ENCODE measurements around the gene RABL6.
"Not testable (repeated sequence)": the region's sequence is repeated elsewhere in the genome, so short reads cannot be mapped to it uniquely, and the experiment has no call there.

RABL6 gene

DNA sequence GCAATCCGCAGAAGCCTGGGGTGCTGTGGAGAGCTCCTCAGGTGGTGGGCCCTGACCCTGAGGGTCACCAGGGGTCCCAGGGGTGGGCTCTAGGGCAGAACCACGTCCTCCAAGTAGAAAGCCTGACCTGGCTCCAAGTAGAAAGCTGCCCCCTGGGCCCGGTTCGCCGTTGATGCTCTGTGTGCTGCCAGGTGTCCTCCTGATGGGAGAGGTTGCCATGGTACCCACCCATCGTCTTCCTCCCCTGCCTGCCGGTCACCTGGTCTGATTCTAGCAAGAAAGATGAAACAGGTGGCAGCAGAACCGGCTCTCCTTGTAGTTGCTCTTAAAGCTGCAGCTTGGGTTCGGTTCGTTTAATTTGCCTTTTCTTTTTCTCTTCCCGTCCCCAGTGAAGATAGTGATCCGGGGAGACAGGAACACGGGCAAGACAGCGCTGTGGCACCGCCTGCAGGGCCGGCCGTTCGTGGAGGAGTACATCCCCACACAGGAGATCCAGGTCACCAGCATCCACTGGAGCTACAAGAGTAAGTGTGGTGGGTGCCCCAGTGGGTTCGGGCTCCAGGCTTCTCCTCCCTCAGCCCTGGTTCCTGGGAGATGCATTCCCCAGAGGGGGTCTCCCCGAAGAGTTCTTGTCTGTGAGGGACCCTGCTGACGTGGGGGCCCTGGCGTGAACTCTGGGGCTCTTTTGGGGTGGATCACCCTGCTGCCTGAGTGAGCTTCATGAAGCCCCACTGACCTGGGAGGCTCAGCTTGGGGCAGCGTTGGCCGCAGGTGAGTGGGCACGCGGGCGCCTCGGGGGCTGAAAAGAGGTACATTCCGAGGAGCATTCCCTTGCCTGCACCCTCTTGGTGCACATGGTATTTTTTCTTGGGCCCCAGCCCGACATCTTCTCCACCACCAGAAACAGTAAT is 15.6 kb downstream of the RABL6 start:
- no peak for DNase-seq

DNA sequence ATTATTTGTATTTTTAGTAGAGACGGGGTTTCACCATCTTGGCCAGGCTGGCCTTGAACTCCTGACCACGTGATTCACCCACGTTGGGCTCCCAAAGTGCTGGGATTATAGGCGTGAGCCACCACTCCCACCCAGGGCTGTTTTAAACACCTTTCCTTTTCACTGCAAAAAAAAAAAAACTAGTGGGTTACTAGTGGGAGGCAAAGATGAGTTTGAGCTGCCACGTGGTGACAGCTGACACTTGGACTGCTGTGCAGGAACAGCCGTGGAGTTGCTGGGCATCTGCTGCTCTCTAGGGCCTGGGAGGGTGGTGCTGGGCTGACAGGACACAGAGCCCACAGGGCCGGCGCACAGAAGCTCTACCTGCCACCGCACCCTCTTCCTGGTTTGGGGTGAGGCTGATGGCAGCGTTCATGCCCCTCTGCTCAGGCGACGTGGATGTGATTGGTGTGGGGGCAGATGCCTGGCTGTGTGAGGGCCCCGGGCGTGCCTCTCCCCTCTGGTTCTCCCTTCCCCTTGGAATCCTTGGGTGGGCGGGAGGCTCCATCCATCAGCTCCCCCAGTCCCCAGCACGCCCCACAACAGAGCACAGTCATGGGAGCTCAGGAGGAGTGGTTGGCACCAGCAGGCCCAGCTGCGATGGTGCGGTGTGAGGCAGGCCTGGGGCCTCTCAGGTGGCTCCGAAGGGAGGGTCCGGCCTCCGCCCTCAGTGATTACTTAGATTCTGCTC is 16.9 kb downstream of the RABL6 start:
- no peak for DNase-seq

DNA sequence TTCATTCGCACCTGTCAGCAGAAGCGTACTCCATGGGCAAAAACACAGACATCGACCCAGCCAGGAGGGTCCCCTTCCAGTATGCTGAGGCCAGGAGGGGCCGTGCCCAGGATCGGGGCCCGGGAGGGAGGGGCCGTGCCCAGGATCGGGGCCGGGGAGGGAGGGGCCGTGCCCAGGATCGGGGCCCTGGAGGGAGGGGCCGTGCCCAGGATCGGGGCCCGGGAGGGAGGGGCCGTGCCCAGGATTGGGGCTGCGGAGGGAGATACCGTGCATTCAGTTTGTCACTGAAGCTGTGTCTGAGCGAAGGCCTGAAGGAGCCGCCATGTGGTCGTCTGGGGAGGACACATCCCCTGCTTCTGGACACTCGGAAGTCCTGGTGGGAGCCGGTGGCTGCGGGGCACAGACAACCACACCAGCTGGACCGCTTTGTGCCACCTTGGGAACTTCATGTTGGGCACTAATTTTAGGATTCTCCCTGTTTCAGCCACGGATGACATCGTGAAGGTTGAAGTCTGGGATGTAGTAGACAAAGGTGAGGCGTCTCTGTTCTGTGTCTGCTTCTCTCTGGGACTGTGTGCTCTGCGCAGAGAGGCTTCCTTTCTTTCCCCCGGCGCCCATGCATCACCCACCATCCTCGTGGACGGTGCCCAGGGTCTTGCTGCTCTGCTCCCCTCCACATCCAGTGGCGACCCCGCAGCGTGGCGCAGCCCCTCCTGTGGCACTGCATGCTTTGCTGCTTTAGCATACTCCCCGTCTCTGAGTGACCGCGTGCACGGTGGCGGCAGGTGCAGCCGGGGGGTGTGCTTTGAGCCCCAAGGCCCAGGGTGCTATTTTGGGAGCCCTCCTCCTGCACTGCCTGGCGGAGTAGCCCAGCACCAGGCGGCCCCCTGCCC is 17.8 kb downstream of the RABL6 start:
- DNase-seq, result no peak

DNA sequence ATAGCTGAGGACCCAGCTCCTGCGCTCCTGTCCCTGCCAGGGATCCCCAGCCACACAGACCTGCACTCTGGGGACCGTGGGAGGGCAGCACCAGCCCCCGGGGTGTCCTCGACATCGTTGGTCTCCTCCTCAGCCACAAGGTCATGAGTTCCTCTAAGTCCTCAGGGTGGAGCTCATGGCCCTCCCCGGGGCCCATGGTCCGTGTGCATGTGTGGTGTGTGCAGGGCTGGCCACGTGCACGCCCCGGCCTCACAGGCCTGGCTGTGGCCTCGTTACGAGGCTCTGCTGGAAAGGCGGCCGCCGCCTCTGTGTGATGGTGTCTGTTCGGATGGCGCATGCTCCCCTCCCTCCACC is 18.4 kb downstream of the RABL6 start:
- no peak for DNase-seq

DNA sequence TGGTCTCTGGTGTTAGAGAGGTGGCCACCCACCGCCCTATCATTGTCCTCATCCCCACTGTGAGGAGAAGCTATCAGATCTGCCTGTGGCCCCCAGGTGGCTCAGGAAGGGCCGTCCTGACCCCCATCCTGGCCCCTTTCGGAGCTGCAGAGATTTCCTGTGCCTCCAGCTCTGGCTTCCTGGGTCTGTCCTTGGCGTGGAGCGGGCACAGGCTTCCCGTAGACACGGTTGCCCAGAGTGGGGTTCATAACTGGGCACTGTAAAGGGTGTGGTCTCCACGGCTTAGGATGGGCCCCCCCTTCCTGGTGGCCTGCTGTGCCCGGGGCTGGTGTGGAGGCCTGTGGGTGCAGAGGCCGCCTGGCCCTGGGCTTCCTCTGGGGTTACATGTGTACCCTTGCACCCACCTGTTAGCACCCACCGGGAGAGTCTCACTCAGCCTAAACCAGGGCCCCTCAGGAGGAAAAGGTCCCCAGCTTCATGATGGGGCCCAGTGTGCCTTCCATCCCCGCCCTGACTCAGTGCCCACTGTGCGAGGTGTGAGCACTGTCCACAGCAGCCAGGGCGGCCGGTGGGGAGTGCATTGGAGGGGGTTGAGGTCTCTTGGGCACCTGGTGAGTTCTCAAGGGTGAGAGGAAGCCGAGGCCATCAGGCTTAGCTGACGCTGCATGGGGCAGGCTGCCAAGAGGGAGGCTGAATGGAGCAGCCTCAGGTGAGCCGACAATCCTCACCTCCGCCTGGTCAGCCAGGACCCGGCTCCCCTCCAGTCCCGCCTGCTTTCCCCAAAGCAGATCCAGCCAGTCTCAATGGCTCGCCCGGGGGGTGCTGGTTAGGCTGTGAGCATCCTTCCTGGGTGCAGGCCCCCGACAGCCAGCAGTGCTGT is 19.2 kb downstream of the RABL6 start:
- DNase-seq, result no peak

DNA sequence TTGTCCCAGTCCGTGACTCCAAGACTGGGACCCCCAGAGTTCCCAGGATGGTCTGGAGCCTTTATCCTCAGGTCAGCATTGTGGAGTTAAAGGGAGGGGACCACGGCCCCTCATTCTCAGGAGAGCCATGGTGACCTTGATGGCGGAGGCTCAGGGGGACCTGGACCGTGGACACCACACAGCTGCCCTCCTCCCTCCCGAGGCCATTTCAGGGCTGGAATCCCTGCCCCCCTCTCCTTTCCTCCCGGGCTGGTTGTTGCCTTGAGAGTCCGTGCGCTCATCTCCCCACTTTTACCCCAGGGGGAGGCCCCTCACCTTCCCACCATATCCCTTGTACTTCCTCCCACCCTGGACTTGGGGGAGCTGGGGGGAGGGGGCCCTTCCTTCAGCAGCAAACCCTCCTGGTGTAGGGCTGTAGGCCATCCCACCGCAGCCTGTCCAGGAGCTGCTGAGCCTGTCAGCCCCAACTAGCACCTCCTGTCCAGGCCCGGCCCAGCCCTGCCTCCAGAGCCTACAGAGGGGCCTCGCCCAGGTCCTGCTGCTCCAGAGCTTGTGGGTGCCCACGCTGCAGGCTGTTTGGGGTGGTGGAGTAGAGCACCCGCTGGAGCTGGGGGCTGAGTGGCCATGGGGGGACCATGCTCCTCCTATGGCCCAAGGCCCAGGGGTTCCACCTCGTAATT is 20.2 kb downstream of the RABL6 start:
- no peak for DNase-seq

DNA sequence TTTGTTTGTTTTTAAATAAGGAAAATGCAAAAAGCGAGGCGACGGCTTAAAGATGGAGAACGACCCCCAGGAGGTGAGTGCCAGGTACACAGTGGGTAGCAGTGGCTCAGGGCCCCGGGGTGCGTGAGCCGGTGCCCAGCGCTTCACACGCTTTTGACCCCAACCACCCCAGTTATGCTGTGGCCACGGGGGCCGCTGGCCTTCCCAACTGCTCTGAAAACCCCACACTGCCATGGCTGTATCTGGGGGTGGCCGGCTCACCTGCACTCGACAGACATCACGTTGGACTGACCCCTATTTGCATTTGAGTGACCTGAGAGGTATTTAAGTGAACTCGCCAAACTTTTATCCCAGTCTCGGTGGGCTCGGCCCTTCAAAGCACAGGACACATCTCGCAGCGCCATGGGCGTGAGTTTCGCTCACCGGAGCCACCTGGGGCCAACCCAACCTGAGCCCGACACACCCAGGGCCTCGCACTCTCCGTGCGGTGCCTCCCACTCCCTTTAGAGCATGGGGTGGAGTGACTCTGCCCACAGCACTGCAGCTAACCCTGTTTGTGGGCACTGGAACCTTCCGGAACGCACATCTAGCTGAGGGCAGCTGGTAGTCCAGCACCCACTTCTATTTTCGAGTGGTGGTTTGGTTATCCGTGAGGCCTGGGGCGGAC is 20.9 kb downstream of the RABL6 start:
- no peak for DNase-seq

DNA sequence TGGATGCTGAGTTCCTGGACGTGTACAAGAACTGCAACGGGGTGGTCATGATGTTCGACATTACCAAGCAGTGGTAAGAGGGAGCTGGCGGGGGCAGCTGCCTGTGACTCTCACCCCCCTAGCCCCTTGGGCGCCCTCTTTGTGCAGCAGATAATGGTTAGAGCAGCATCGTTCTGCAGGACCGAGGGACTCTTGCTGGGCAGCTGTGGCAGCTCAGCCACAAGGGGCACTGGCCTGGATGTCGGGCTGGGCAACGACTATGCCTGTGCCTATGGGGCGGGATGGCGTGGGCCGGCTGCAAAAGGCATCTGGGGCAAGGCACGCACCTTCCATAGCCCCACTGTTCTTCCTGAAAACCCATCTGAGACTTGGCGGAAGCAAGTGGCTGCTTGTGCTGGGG is 21.7 kb downstream of the RABL6 start:
- DNase-seq, result no peak

DNA sequence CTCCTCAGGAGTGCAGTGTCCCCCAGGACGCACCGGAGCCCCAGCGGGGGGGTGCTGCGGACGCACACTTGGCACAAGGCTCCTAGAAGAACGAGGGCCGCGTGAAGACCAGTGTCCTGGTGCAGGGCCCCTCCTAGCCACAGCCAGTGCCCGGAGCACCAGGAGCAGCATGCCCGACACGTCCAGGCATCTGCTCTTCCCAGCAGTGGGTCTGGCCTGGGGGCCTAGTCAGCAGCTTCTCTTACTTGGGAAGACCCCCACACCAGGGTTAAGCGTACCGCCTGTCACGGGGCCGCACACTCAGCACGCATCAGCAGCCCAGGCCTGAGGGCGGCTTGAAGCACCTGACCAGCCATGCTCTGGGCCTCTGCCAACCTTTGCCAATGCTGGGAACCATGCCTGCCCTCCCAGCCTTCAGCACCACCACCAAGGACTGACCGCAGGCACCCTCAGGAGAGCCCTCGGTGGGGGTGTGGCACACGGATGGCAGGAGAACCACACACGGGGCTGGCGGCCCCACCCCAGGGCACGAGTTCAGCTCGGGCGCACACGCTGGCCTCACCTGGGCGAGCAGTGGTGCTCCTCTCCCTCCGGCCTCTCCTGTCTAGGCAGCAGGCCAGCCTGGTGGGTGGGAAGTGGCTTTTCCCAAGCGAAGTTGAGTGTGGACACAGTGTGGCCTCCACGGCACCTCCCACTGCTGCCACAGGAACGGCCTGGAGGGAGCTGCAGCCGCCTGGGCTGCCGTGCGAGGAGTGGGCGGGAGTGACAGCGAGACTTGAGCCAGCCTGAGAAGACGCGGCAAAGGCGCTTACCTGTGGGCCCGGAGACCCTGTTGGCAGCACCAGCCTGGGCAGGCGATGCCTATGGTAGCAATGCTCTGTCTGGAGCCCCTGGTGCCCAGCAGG is 22.5 kb downstream of the RABL6 start:
- DNase-seq, result no peak

DNA sequence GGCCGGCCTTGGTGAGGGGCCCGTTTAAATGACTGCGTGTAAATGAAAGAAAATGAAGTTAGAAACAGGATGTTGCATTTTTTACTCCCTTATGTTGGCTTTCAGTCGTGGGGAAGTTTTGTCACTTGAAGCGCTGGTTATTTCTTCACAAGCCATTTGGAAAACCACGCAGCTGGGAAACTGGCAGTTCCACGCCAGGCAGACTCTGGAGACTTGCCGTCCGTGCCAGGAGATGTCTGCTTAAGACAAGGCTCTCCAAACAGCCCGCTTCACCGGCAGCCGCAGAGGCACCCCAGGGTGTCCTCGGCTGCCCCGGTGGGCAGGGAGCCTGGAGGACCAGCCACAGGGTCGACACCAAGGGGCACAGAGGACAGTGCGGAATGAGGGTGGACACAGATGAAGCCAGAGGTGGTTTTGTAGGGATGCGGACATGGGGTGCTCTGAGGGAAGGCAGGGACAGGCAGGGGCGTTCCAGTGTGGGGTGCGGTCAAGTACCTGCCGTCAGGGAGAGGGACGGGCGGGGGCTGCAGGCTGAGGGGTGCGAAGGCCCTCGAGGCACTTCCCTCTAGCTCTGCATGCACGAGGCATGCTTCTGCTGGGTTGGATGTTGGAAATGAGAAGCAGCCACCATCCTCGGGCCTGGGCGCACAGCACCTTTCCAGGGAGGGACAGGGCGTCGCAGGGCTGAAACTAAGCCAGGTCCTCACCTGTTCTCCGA is 23.4 kb downstream of the RABL6 start:
- DNase-seq, result no peak

DNA sequence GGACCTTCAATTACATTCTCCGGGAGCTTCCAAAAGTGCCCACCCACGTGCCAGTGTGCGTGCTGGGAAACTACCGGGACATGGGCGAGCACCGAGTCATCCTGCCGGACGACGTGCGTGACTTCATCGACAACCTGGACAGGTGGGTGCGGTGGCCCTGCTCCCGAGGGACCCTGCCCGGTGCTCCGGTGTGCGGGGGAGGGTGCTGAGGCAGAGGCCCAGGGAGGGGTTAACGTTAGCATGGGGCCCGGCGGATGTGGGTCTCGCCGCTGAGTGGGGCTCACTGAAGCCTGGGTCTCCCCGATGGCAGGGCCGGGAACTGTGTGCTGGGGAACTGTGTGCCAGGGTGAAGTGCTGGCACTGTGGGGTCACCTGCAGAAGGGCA is 24.0 kb downstream of the RABL6 start:
- no peak for DNase-seq

DNA sequence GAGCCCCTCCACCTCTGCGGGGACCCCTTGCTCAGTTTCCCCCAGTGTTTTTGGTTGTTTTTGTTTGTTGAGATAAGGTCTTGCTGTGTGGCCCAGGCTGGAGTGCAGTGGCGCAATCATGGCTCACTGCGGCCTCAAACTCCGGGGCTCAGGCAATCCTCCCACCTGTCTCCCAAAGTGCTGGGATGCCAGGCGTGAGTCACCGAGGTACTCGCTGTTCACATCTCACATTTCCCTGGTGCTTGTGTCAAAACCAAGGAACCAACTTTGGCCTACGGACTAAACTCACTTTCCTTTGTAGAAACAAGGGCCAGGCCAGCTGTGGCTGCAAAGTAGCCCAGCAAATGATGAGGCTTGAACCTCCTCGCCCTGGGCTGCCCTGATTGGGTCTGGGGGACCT is 24.8 kb downstream of the RABL6 start:
- no peak for DNase-seq

DNA sequence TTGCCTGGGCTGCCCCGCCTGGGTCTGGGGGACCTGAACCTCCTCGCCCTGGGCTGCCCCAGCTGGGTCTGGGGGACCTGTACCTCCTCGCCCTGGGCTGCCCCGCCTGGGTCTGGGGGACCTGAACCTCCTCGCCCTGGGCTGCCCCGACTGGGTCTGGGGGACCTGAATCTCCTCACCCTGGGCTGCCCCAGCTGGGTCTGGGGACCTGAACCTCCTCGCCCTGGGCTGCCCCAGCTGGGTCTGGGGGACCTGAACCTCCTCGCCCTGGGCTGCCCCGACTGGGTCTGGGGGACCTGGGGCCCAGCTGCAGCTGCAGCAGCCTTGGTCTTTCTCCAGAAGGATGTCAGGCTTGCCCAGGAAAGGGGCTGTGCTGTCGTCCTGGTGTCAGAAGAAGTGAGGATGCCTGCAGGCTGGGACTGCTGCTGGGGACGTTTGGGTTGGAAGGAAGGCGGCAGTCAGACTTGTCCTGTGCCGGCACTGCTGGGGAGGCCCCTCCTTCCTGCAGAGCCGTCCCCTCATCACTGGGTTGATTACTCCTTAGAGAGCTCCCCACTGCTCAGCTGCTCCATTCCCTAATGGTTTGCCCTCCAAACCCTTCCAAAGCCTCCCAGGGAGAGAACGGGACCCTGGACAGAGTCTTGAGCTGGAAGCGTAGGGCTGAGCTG is 25.8 kb downstream of the RABL6 start:
- DNase-seq, result not testable (repeated sequence)

DNA sequence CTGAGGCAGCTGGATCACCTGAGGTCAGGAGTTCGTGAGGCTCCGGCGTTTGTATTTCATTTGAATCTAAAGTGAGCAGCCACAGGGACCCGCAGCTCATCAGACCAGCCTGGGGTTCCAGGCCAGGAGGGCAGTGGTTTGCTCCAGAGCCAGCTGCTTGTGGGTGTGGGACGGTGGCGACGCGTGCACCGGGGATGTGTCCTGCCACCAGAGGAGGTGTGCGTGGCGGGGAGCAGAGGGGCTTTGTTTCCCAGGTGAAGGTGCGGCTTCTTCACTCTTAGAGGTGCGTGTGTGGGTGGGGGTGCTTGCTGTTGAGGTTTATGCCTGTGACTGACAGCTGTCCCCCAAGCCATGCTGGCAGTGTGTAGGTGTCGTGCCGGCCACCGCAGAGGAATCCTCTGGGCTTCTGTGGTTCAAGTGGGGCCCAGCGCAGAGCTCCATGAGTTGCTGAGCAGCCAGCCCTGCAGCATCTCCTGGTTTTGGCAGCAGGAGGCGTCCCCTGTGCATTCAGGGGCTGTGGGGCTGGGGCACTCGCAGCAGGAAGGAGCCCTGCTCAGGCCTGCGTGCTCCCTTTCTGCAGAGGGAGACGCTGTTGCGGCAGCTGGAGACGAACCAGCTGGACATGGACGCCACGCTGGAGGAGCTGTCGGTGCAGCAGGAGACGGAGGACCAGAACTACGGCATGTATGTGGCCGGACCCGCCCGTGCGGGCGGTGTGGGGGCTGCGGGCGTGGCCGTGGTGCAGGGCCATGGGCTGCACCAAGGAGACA is 27.6 kb downstream of the RABL6 start:
- no peak for DNase-seq

DNA sequence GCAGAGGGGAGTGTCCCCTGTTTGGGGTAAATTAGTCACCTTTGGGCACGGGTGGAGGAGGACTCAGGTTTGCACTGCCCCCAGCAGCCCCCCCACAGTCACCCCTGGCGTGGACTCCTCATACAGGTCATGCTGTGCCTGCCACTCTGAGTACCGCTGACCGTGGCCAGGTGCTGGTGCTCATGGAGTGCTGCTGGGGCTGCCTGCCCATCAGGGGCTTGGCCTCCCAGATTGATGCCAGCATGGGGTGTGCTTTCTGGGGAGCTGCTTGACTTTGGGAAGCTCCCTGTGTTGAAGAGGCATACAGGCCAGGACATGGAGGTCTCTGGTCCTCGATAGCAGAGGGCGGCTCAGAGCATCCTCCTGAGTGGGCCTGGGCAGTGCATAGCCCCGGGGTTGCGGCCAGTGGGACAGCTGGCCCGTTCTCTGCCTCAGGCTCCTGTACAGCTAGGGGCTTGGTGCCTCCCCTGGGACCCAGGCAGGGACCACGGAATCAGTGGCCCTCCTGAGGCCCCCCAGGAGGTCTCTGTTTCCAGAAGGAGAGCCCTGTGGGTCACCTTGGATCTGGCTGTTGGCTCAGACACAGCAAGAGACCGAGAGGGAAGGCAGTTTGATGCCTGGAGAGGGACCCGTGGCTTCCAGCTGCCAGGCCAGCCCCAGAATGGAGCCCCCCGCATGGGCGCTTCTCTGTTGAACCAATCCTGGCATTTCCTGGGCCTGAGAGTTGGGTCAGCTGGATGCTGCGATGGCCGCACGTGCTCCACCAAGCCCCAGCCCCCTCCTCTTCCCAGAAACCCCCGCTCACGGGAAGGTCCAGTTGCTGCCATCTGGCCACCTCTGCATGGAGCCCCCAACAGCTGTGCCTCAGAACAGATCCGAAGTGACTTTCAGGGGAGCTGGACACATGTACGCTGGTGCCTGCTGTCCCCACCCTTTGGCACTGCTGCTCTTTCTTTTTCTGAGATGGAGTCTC is 28.5 kb downstream of the RABL6 start:
- no peak for DNase-seq

DNA sequence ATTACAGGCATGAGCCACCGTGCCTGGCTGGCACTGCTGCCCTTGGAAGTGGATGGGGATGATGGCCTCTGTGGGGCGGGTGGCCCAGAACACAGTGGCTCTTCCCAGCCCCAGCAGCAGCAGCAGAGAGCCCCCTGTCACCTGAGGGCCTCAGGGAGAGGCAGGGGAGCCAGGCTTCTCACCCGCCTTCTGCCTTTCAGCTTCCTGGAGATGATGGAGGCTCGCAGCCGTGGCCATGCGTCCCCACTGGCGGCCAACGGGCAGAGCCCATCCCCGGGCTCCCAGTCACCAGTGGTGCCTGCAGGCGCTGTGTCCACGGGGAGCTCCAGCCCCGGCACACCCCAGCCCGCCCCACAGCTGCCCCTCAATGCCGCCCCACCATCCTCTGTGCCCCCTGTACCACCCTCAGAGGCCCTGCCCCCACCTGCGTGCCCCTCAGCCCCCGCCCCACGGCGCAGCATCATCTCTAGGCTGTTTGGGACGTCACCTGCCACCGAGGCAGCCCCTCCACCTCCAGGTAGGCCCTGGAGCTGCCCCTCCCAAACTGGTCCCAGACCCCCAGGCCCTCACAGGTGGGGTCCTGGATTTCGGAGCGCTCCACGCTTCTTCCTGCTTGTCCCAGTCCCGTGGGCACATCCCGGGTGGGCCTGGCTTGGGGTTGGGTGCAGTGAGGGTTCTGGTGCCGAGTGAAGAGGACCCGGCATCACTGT is 29.6 kb downstream of the RABL6 start:
- DNase-seq, result no peak
